SK-N-SH (cell line): Measurements from ENCODE around the gene ACO1. TPM values are rescaled to one million over a fixed set of nuclear protein-coding genes. Genes with fewer than 3 reads are reported as not detected.

ENCODE experiments used
- CTCF ChIA-PET: fragments of 300-600, 350-600 bp; formaldehyde crosslinking; extraction: SDS; loops from one replicate; lab custom pipeline; 2021; lab: Yijun Ruan, JAX
- POLR2A ChIA-PET: fragments of 350-600 bp; sonication (Branson Sonifier 250); formaldehyde crosslinking; extraction: SDS; loops from one replicate; lab custom pipeline; 2020; ENCODE audit warnings: antibody characterized with exemption, inconsistent platforms; lab: Yijun Ruan, JAX
- DNase-seq: peaks from one replicate; pipeline ENCODE4 v3.0.0; 2012
- H2AFZ ChIP-seq: fragments of 200-600 bp; sonication (generic); 2 replicates; pipeline ENCODE4 v1.8.1; 2016; ENCODE audit warnings: antibody characterized with exemption, mild to moderate bottlenecking, low read depth
- H3F3A ChIP-seq: fragments of 200-600 bp; sonication (generic); replicated peaks from 2 replicates; pipeline ENCODE3; 2016; ENCODE audit warnings: antibody characterized with exemption, mild to moderate bottlenecking; ENCODE audit not compliant: insufficient read depth
- H3K27ac ChIP-seq, 2 experiments: fragments of 200-500 bp in 1 of 2; fragments of 200-600 bp in 1 of 2; sonication (Bioruptor generic) in 1 of 2; sonication (generic), shearing (Covaris generic) in 1 of 2; 2 replicates each; pipeline versions ENCODE4 v1.5.1 to v1.6.1; 2014 to 2016; ENCODE audit warnings: low read depth in 2 of 2, inconsistent platforms in 1 of 2, low read length in 1 of 2, mild to moderate bottlenecking in 1 of 2, mixed read lengths in 1 of 2
- H3K27me3 ChIP-seq: fragments of 200-600 bp; sonication (generic), shearing (Covaris generic); 2 replicates; pipeline ENCODE4 v1.6.1; 2016; ENCODE audit warnings: mixed run types; ENCODE audit not compliant: insufficient read depth
- H3K36me3 ChIP-seq, 2 experiments: fragments of 200-500 bp in 1 of 2; fragments of 200-600 bp in 1 of 2; sonication (Bioruptor generic) in 1 of 2; sonication (generic) in 1 of 2; replicated peaks in 1 of 2; 2 replicates each; pipeline versions ENCODE3 to v1.5.1; 2014 to 2016; ENCODE audit warnings: low read length in 1 of 2, mild to moderate bottlenecking in 1 of 2; ENCODE audit not compliant: insufficient read depth in 2 of 2, control insufficient read depth in 1 of 2
- H3K4me1 ChIP-seq, 2 experiments: fragments of 200-500 bp in 1 of 2; fragments of 200-600 bp in 1 of 2; sonication (Bioruptor generic) in 1 of 2; sonication (generic), shearing (Covaris generic) in 1 of 2; 2 replicates each; pipeline versions ENCODE4 v1.5.1 to v1.6.1; 2014 to 2016; ENCODE audit warnings: low read depth in 1 of 2, low read length in 1 of 2, mixed run types in 1 of 2; ENCODE audit not compliant: insufficient read depth in 2 of 2, control insufficient read depth in 1 of 2
- H3K4me2 ChIP-seq: fragments of 200-600 bp; sonication (generic), shearing (Covaris generic); 2 replicates; pipeline ENCODE4 v1.6.1; 2017; ENCODE audit warnings: mixed run types
- H3K4me3 ChIP-seq, 2 experiments: fragments of 200-500 bp in 1 of 2; fragments of 200-600 bp in 1 of 2; sonication (Bioruptor generic) in 1 of 2; sonication (generic), shearing (Covaris generic) in 1 of 2; 2 replicates each; pipeline versions ENCODE4 v1.5.1 to v1.8.1; 2014 to 2016; ENCODE audit warnings: low read depth in 2 of 2, inconsistent platforms in 1 of 2, low read length in 1 of 2, mild to moderate bottlenecking in 1 of 2, mixed read lengths in 1 of 2, moderate library complexity in 1 of 2
- H3K79me2 ChIP-seq: fragments of 200-600 bp; sonication (generic); 2 replicates; pipeline ENCODE4 v1.8.1; 2017; ENCODE audit warnings: mild to moderate bottlenecking; ENCODE audit not compliant: insufficient read depth
- H3K9ac ChIP-seq: fragments of 200-600 bp; sonication (generic); 2 replicates; pipeline ENCODE4 v1.6.1; 2017; ENCODE audit warnings: mixed run types
- H3K9me2 ChIP-seq: fragments of 200-600 bp; sonication (generic); 2 replicates; pipeline ENCODE4 v1.6.1; 2017; ENCODE audit warnings: mixed run types
- H3K9me3 ChIP-seq: fragments of 200-600 bp; sonication (generic); 2 replicates; pipeline ENCODE4 v1.6.1; 2017; ENCODE audit warnings: mixed run types, mild to moderate bottlenecking, moderate library complexity
- H4K20me1 ChIP-seq: fragments of 200-600 bp; sonication (generic); 2 replicates; pipeline ENCODE4 v1.6.1; 2017; ENCODE audit warnings: mild to moderate bottlenecking, mixed run types; ENCODE audit not compliant: insufficient read depth
- CHD2 ChIP-seq: fragments of 150-350 bp; IDR thresholded peaks from 2 replicates; pipeline ENCODE4 v1.6.1; 2018; ENCODE audit warnings: low read length; ENCODE audit not compliant: partially characterized antibody
- CTCF ChIP-seq: fragments of 200-600 bp; sonication (generic); IDR thresholded peaks from 2 replicates; pipeline ENCODE4 v1.6.1; 2017; ENCODE audit warnings: antibody characterized with exemption, mild to moderate bottlenecking, moderate library complexity
- EP300 ChIP-seq, 2 experiments: IDR thresholded peaks; 2 replicates each; pipeline versions ENCODE4 v1.4.0 to v1.6.1; 2012; ENCODE audit warnings: borderline replicate concordance in 1 of 2, low read depth in 1 of 2, low read length in 1 of 2
- EZH2phosphoT487 ChIP-seq: fragments of 200-600 bp; sonication (generic); IDR thresholded peaks from 2 replicates; pipeline ENCODE4 v1.6.1; 2017; ENCODE audit warnings: low read depth, mixed run types, mild to moderate bottlenecking, antibody characterized with exemption, moderate library complexity, borderline replicate concordance
- GATA2 ChIP-seq: sonication (generic); formaldehyde crosslinking; IDR thresholded peaks from 2 replicates; pipeline ENCODE4 v1.5.0; 2020; ENCODE audit warnings: mild to moderate bottlenecking, missing genetic modification reagents
- MXI1 ChIP-seq: IDR thresholded peaks from 2 replicates; pipeline ENCODE4 v1.6.1; 2012; ENCODE audit warnings: mild to moderate bottlenecking, low read depth, low read length, improper control_type of control experiment
- NRF1 ChIP-seq: IDR thresholded peaks from 2 replicates; pipeline ENCODE4 v1.6.1; 2012; ENCODE audit warnings: low read depth, mild to moderate bottlenecking, low read length
- RAD21 ChIP-seq: IDR thresholded peaks from 2 replicates; pipeline ENCODE4 v1.6.1; 2012; ENCODE audit warnings: mild to moderate bottlenecking, low read length
- RCOR1 ChIP-seq: fragments of 150-350 bp; IDR thresholded peaks from 2 replicates; pipeline ENCODE4 v1.6.1; 2017; ENCODE audit warnings: antibody characterized with exemption, low read length
- SIN3A ChIP-seq: IDR thresholded peaks from 2 replicates; pipeline ENCODE4 v1.6.1; 2012; ENCODE audit warnings: low read depth, mild to moderate bottlenecking, low read length, moderate library complexity, borderline replicate concordance
- SMC3 ChIP-seq: IDR thresholded peaks from 2 replicates; pipeline ENCODE4 v1.6.1; 2012; ENCODE audit warnings: low read depth, low read length, improper control_type of control experiment
- TCF12 ChIP-seq: IDR thresholded peaks from 2 replicates; pipeline ENCODE4 v1.4.0; 2012
- TEAD4 ChIP-seq: IDR thresholded peaks from 2 replicates; pipeline ENCODE4 v1.4.0; 2012; ENCODE audit warnings: mild to moderate bottlenecking, borderline replicate concordance; ENCODE audit not compliant: insufficient read depth
- USF2 ChIP-seq: fragments of 150-350 bp; IDR thresholded peaks from 2 replicates; pipeline ENCODE4 v1.6.1; 2017; ENCODE audit warnings: antibody characterized with exemption, low read length, low read depth, borderline replicate concordance
- ZBTB33 ChIP-seq: IDR thresholded peaks from 2 replicates; pipeline ENCODE4 v1.4.0; 2012; ENCODE audit warnings: low read depth, borderline replicate concordance
- WGBS: methylation state at CpG from one replicate; pipeline ENCODE4 v1.1.6; 2017; ENCODE audit warnings: low lambda C conversion rate; 5-methylcytosine and 5-hydroxymethylcytosine counted together
- polyA plus RNA-seq, 3 experiments: library from polyadenylated mRNA; depleted of rRNA; stranded (reverse); fragments of >200 nt; gene quantifications; 2 replicates each; pipeline ENCODE4 v1.2.3, GENCODE V29; 2012
- TF ChIP-seq, protein P1 (sequence below): fragments of 150-350 bp; IDR thresholded peaks from 2 replicates; pipeline ENCODE4 v1.6.1; 2016; ENCODE audit warnings: mild to moderate bottlenecking, low read depth, low read length
- TF ChIP-seq, protein P2 (sequence below): IDR thresholded peaks from 2 replicates; pipeline ENCODE4 v1.4.0; 2012; ENCODE audit warnings: low read depth
- TF ChIP-seq, protein P3 (sequence below): IDR thresholded peaks from 2 replicates; pipeline ENCODE4 v1.6.1; 2012; ENCODE audit warnings: mild to moderate bottlenecking, low read depth, low read length, moderate library complexity
- TF ChIP-seq, protein P4 (sequence below): IDR thresholded peaks from 2 replicates; pipeline ENCODE4 v1.4.0; 2012; ENCODE audit warnings: low read depth, borderline replicate concordance

Gene ACO1
- polyA plus RNA-seq, 1 of the 3 experiments (the other 2 are of a cell fraction) = 25.4 TPM

DNA sequence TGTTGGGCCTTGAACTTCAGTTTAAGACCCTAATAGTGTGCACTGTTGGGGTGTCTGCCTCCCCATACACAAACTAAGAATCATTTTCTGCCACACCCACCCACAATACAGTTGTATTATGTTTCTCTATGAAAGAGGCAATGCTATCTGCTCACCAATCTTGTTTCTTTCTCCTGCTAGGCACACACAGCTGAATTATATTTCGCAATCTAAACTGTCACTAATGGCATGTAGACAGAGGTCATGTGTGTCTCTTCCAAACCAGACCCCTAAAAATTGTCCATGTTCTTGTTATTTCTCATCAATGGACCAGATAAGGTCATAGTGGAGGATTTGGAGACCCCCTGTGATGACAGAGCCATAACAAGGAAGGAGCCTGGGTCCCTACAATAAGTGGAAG, 84.3 kb downstream of the ACO1 start:
- Histone ChIP-seq H3K36me3 (peaks cover 11 to 22% of the 10 kb centered on the region in 2 experiments), H4K20me1 (no peaks in the 10 kb centered on the region), H3K27me3 (no peaks in the 10 kb centered on the region), H3K9ac (no peak overlapping the region), H3K9me2 (no peaks in the 10 kb centered on the region), H3K27ac (no peak overlapping the region), H3K79me2 (no peaks in the 10 kb centered on the region), H3K9me3 (no peaks in the 10 kb centered on the region), H2AFZ (no peak overlapping the region), H3K4me3 (no peak overlapping the region), H3K4me1 (no peaks in the 10 kb centered on the region), H3K4me2 (no peak overlapping the region), H3F3A (no peaks in the 10 kb centered on the region)
- POLR2A ChIA-PET = no interaction called here
- DNase-seq = no peak
- WGBS = 92% methylated on average over 1 of the region's 1 CpG
- CTCF ChIA-PET = no interaction called here
- TF ChIP-seq CHD2 = no peak
- TF ChIP-seq EZH2phosphoT487 = no peak
- no peak for TF ChIP-seq SIN3A
- TF ChIP-seq, protein P1, sequence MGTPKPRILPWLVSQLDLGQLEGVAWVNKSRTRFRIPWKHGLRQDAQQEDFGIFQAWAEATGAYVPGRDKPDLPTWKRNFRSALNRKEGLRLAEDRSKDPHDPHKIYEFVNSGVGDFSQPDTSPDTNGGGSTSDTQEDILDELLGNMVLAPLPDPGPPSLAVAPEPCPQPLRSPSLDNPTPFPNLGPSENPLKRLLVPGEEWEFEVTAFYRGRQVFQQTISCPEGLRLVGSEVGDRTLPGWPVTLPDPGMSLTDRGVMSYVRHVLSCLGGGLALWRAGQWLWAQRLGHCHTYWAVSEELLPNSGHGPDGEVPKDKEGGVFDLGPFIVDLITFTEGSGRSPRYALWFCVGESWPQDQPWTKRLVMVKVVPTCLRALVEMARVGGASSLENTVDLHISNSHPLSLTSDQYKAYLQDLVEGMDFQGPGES = no peak
- no peak for TF ChIP-seq ZBTB33
- no peak for TF ChIP-seq GATA2 (CRISPR knock-in tag)
- TF ChIP-seq NRF1 = no peak
- TF ChIP-seq, protein P2, sequence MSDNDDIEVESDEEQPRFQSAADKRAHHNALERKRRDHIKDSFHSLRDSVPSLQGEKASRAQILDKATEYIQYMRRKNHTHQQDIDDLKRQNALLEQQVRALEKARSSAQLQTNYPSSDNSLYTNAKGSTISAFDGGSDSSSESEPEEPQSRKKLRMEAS = no peak
- TF ChIP-seq SMC3 = no peak
- no peak for TF ChIP-seq RAD21
- TF ChIP-seq, protein P3, sequence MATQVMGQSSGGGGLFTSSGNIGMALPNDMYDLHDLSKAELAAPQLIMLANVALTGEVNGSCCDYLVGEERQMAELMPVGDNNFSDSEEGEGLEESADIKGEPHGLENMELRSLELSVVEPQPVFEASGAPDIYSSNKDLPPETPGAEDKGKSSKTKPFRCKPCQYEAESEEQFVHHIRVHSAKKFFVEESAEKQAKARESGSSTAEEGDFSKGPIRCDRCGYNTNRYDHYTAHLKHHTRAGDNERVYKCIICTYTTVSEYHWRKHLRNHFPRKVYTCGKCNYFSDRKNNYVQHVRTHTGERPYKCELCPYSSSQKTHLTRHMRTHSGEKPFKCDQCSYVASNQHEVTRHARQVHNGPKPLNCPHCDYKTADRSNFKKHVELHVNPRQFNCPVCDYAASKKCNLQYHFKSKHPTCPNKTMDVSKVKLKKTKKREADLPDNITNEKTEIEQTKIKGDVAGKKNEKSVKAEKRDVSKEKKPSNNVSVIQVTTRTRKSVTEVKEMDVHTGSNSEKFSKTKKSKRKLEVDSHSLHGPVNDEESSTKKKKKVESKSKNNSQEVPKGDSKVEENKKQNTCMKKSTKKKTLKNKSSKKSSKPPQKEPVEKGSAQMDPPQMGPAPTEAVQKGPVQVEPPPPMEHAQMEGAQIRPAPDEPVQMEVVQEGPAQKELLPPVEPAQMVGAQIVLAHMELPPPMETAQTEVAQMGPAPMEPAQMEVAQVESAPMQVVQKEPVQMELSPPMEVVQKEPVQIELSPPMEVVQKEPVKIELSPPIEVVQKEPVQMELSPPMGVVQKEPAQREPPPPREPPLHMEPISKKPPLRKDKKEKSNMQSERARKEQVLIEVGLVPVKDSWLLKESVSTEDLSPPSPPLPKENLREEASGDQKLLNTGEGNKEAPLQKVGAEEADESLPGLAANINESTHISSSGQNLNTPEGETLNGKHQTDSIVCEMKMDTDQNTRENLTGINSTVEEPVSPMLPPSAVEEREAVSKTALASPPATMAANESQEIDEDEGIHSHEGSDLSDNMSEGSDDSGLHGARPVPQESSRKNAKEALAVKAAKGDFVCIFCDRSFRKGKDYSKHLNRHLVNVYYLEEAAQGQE = no peak
- no peak for TF ChIP-seq RCOR1
- no peak for TF ChIP-seq MXI1
- TF ChIP-seq, protein P4, sequence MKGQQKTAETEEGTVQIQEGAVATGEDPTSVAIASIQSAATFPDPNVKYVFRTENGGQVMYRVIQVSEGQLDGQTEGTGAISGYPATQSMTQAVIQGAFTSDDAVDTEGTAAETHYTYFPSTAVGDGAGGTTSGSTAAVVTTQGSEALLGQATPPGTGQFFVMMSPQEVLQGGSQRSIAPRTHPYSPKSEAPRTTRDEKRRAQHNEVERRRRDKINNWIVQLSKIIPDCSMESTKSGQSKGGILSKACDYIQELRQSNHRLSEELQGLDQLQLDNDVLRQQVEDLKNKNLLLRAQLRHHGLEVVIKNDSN = no peak
- TF ChIP-seq USF2 = no peak
- TF ChIP-seq EP300 (IDR thresholded peaks at IDR 0.05; ENCODE audit: borderline replicate concordance in 1 of 2, low read depth in 1 of 2, low read length in 1 of 2) = no peak
- no peak for TF ChIP-seq CTCF
- no peak for TF ChIP-seq TEAD4
- no peak for TF ChIP-seq TCF12
